Ovary (tissue), 3 donors: ENCODE results near the gene LIMS1.

Experiments
- CTCF ChIP-seq, 3 donors: fragments of 450-650 bp in 2 of 3; fragments of 200-600 bp in 1 of 3; IDR thresholded peaks; one replicate each; pipeline versions ENCODE4 v1.5.1 to v1.8.0; 2016 to 2022; ENCODE audit warnings: antibody characterized with exemption in 3 of 3, mild to moderate bottlenecking in 1 of 3
- POLR2A ChIP-seq: fragments of 450-650 bp; IDR thresholded peaks from one replicate; pipeline ENCODE4 v1.6.1; 2017; ENCODE audit warnings: antibody characterized with exemption, mild to moderate bottlenecking, moderate library complexity
- donor health status: DM: no; HTN: no; CAD: no.

- TF ChIP-seq CTCF (IDR thresholded peaks at IDR 0.05) (no peak), POLR2A (no peak)
Measured at GRCh38 chr2:108579623-108580022, 45.4 kb downstream of the LIMS1 start.
